Occipital lobe (tissue), 2 donors: ENCODE results near the gene IL4R. TPM values are rescaled to one million over a fixed set of nuclear protein-coding genes. Genes with fewer than 3 reads are reported as not detected.

Experiments used
- DNase-seq: peaks from one replicate; lab custom pipeline; 2025; lab: John Stamatoyannopoulos, UW
- total RNA-seq: library from RNA; depleted of rRNA; stranded (reverse); fragments of >200 nt; gene quantifications from one replicate; pipeline ENCODE4 v1.2.3, GENCODE V29; 2014

IL4R gene
- total RNA-seq, 1 donor from 2014 or later, result 1.1 TPM

- no peak for DNase-seq
Measured at GRCh38 chr16:27355610-27356009, 41.8 kb downstream of the IL4R start.

DNA sequence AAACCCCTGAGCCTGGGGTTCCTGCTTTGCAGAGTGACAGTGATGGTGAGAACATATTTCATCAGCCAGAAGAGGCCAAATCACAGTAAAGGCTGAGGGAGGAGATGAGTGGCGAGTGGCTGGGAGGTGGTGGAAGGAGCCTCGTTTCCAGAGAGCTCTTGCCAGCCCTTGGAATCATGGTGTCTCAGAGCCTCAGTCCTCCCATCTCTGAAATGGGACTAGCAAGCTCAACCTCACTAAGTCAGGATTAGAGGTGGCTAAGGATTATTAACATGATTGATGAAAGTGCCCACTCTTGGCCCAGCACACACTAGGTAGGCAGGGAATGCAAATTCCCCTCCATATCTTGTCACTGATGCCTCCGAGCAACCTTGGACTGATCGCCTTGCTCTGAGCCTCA lies 43.0 kb downstream of the IL4R start:
- no peak for DNase-seq

GRCh38 chr16:27359051-27359450 lies 45.3 kb downstream of the IL4R start:
- DNase-seq, result no peak

- no peak for DNase-seq
Measured at GRCh38 chr16:27359615-27360014, 45.8 kb downstream of the IL4R start.

- no peak for DNase-seq
Measured at GRCh38 chr16:27361987-27362386, 48.2 kb downstream of the IL4R start.

DNA sequence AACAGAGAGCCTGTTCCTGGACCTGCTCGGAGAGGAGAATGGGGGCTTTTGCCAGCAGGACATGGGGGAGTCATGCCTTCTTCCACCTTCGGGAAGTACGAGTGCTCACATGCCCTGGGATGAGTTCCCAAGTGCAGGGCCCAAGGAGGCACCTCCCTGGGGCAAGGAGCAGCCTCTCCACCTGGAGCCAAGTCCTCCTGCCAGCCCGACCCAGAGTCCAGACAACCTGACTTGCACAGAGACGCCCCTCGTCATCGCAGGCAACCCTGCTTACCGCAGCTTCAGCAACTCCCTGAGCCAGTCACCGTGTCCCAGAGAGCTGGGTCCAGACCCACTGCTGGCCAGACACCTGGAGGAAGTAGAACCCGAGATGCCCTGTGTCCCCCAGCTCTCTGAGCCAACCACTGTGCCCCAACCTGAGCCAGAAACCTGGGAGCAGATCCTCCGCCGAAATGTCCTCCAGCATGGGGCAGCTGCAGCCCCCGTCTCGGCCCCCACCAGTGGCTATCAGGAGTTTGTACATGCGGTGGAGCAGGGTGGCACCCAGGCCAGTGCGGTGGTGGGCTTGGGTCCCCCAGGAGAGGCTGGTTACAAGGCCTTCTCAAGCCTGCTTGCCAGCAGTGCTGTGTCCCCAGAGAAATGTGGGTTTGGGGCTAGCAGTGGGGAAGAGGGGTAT lies 48.9 kb downstream of the IL4R start:
- no peak for DNase-seq

- DNase-seq, result no peak
Measured at GRCh38 chr16:27363246-27363632, 49.5 kb downstream of the IL4R start.

DNA sequence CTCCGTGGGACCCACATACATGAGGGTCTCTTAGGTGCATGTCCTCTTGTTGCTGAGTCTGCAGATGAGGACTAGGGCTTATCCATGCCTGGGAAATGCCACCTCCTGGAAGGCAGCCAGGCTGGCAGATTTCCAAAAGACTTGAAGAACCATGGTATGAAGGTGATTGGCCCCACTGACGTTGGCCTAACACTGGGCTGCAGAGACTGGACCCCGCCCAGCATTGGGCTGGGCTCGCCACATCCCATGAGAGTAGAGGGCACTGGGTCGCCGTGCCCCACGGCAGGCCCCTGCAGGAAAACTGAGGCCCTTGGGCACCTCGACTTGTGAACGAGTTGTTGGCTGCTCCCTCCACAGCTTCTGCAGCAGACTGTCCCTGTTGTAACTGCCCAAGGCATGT lies 50.0 kb downstream of the IL4R start:
- no peak for DNase-seq

DNA sequence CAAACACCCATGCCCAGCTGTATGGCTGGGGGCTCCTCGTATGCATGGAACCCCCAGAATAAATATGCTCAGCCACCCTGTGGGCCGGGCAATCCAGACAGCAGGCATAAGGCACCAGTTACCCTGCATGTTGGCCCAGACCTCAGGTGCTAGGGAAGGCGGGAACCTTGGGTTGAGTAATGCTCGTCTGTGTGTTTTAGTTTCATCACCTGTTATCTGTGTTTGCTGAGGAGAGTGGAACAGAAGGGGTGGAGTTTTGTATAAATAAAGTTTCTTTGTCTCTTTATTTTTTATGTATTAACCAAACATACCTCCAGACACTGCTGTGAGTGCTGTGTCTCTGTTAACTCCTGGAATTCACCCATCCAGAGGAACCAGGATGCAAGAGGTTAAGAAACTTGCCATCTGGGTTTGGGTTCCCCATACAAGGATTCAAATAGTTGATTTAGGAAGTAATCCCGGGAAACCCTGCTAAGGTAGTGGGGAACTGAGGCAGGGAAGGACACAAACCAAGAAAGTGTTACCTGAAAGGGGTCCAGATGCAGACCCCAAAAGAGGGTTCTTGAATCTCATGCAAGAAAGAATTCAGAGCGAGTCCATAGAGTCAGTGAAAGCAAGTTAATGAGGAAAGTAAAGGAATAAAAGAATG lies 50.8 kb downstream of the IL4R start:
- no peak for DNase-seq

GRCh38 chr16:27365142-27366089 lies 51.6 kb downstream of the IL4R start:
- DNase-seq, result no peak

- no peak for DNase-seq
Measured at GRCh38 chr16:27366687-27367460, 53.1 kb downstream of the IL4R start.

GRCh38 chr16:27367461-27368357 lies 53.9 kb downstream of the IL4R start:
- no peak for DNase-seq

- DNase-seq, result no peak
Measured at GRCh38 chr16:27368358-27368722, 54.6 kb downstream of the IL4R start.

DNA sequence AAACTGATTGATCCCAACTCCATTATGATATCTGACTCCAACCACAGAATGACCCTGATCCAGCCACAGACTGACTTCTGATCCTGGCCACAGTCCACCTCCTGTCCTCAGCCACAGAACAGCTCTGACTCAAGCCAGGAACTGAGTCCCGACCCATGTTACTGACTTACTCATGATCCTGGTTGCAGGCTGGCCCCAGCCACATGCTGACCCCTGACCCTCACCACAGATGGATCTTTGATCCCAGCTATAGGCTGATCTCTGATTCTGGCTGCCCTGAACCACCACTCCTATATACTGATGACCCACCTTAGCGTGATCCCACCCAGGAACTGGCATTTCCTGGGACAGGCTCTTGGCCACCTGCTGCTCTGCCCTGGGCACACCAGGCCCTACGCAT lies 56.0 kb downstream of the IL4R start:
- no peak for DNase-seq

DNA sequence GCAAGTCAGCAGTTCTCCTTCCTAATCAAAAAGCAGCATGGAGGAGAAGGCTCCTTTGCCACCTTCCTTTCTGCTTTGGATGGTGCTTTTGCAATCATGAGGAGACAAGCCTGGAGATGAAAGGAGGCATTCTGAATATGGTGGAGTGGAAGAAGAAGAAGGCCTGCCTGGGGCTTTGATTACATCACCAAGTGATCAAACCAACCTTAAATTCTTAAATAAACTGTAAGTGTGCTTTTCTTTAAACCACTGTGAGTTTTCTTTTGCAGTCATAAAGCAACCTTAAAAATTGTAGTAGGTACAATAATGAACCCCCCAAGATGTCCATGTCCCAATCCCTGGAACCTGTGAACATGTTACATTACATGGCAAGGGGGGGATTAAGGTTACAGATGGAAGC lies 56.5 kb downstream of the IL4R start:
- no peak for DNase-seq

DNA sequence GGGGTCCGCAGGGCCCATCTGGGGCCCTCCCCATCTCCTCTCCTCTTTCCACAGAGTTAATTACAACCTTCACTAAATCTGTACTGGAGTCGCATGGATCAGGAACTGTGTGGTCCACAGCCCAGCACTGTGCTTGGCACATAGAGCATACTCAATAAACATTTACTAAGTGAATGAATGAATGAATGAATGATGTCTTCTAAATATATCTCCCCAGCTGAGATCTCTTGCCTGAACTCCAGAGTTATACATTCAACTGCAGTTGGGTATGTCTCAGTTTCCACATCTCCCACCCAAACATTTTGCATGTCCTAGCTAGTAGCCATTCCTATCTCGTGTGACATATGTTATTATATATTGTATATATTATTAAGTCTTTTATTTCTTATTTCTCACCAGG lies 59.5 kb downstream of the IL4R start:
- no peak for DNase-seq

DNA sequence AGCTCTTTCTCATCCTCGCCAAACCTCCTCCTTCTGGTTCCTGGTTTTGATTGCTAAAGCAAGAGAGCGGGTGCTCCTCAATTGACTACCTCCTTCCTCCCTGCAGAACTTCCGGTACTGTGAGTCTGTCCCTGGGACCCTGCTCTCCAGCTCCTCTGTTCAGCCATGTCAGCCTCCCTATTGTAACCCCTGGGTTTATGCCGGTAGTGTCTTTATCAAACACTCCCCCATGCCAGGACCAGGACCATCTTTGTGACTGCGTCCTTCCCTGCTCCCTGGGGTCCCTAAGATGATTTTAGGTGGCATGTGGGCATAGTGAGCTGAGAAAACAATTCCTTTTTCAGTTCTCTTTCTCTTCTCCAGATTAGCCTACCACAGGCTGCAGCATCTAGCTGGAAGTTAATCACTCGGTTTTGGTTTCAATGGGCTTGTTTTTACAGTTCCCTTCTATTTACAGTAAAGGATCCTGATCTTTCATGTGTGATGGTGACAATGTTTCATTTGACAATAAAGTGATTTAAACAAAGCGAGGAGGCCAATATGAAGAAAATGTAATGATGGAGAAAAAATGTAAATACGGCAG lies 60.5 kb downstream of the IL4R start:
- no peak for DNase-seq

DNA sequence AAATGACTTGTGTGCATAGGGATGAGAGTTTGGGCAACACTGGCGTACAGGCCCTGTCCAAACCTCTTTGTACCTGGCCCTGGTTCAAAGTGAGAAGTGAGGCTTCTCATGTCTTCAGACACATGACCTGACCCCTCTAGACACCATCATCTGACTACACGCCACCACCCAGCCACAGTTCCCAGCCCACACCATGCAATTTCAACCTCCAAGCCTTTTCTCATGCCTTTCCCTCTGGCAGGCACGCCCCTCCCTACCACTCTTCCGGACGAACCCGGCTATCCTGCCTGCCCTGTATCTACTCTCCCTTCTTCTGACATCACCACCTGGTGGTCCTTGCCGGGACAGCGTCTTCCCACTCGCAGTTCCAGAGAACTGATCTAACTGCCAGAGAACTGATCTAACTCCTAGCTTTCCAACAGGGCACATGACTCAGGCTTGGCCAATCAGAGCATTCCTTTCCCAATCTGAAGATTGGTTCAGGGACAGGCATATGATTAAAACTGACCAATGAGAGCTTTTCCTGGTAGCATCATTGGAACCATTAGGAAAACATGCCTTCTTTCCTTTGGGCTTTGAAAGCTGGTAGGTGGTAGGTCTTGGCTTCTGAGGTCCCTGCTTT lies 61.1 kb downstream of the IL4R start:
- no peak for DNase-seq

GRCh38 chr16:27377666-27378485 lies 64.1 kb downstream of the IL4R start:
- DNase-seq, result no peak
